IMR-90 (cell line): Measurements from ENCODE around the gene WDR76.

Source experiments
- BHLHE40 ChIP-seq: fragments of 150-350 bp; IDR thresholded peaks from 2 replicates; pipeline ENCODE4 v1.6.1; 2016; ENCODE audit warnings: mild to moderate bottlenecking, low read depth, low read length
- CTCF ChIP-seq: conservative IDR thresholded peaks from 2 replicates; pipeline ENCODE4 v1.5.1; 2012; ENCODE audit warnings: mild to moderate bottlenecking, low read depth, low read length, improper control_type of control experiment
- ELK1 ChIP-seq: fragments of 150-350 bp; IDR thresholded peaks from 2 replicates; pipeline ENCODE4 v1.6.1; 2016; ENCODE audit warnings: low read depth, mild to moderate bottlenecking, low read length, moderate library complexity, borderline replicate concordance
- FOS ChIP-seq: fragments of 150-350 bp; IDR thresholded peaks from 2 replicates; pipeline ENCODE4 v1.6.1; 2016; ENCODE audit warnings: low read depth, low read length
- MAFK ChIP-seq: IDR thresholded peaks from 2 replicates; pipeline ENCODE4 v1.6.1; 2012; ENCODE audit warnings: low read depth, low read length, improper control_type of control experiment
- MAZ ChIP-seq: IDR thresholded peaks from 2 replicates; pipeline ENCODE4 v1.6.1; 2012; ENCODE audit warnings: low read depth, mild to moderate bottlenecking, low read length, improper control_type of control experiment, moderate library complexity, borderline replicate concordance
- POLR2A ChIP-seq: IDR thresholded peaks from 2 replicates; pipeline ENCODE4 v1.6.1; 2012; ENCODE audit warnings: mild to moderate bottlenecking, low read depth, low read length
- RAD21 ChIP-seq: IDR thresholded peaks from 2 replicates; pipeline ENCODE4 v1.6.1; 2012; ENCODE audit warnings: low read length, improper control_type of control experiment
- RCOR1 ChIP-seq: IDR thresholded peaks from 2 replicates; pipeline ENCODE4 v1.6.1; 2012; ENCODE audit warnings: mild to moderate bottlenecking, low read length, improper control_type of control experiment; ENCODE audit not compliant: insufficient replicate concordance

- TF ChIP-seq CTCF (no peak), MAFK (no peak), ELK1 (no peak), BHLHE40 (no peak), MAZ (no peak), RCOR1 (no peak), POLR2A (no peak), FOS (no peak), RAD21 (no peak)
Observed at GRCh38 chr15:43913941-43914340, 87.1 kb downstream of the WDR76 start.
